ENCODE results near the gene CXCL12.

CXCL12 gene

GRCh38 chr10:44385026-44385695 lies at the start of gene CXCL12:
TSS of gene CXCL12 (minus strand) at chr10:44385097. CDS start at chr10:44385005, 92 bp downstream.
- no peak for DNase-seq

- no peak for DNase-seq
These were observed 42.6 kb upstream of the CXCL12 start for GRCh38 chr10:44427479-44427878.

DNA sequence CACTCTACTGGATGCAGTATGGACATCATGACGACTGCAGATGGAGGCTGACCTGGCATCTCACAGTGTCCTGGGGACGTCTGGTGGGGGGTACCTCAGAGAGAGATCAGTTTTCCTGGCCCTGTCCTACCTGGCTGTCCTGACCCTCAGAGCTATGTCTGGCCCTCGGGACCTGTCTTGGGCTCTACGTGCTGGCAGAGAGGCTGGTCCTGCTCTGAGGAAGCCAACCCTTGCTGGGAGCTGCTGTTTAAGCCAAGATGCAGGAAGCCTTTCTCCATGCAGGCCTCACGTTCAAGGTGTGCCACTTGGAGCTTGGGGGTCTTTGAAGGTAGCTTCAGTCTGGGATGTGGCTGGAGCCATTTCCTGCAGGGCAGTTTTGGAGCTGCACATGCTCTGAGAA lies 42.1 kb upstream of the CXCL12 start:
- DNase-seq = no peak

DNA sequence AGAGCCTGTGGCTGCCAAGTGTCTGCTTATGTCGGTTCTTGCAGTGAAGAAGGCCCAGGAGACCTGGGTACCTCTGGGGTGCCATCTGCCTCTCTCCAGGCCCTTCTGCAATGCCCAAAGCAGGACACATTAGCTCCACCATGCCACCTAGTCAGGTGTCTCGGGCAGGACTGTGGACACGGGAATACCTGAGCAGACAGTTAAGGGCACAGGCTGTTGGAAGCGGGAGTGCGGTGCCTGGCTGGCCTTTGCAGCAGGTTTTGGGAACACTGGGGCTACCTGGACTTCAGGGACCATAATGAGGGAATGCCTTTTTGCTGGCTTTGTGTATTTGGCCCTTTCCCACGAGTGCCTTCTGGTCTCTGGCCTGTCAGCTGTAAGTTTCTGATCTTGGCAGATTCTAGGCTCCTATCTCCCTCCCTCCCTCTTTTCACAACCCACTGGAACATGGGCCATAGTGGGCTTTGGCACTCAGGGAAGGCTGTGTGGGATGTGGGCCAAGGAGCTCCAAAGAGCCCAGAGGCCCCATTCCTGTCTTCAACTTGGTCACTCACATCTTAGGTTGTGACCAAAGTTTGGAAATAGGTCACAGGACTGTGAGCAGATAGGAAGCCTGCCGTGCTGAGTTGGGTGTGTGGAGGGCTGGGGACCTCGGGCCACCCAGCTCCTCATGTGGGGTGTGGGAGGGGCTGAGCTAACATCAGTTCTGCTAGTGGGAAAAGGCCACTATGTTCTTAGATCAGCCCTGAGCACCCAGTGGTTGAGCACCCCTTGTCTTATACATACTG lies 41.5 kb upstream of the CXCL12 start:
- no peak for DNase-seq

GRCh38 chr10:44425466-44425865 lies 40.6 kb upstream of the CXCL12 start:
- DNase-seq = no peak

GRCh38 chr10:44424957-44425356 lies 40.1 kb upstream of the CXCL12 start:
- no peak for DNase-seq

- DNase-seq = no peak
These were observed 39.4 kb upstream of the CXCL12 start for GRCh38 chr10:44424298-44424697.

DNA sequence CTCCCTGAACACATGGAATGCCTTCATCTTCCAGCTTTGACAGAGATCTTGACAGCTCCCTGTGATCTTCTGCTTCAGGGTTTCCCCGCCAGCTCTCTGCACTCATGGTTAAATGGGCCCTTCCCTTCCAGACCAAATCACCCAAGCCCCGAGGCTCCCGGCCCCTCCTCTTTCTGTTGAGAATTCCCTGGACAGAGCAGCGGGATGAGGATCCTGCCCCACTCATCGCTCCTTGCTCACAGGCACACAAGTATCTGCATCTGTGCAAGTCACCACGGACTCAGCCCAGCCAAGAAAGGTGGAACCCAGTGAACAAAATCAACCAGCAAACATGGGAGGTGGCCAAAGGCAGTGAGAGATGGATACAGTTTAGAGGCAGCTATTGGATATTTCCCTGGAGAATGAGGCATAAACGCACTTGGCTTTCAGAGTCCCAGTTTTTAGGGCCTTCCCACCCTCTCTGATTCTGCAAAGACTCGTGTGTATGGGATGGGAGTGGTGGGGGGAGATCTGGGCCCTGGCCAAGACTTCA lies 37.7 kb upstream of the CXCL12 start:
- no peak for DNase-seq

- DNase-seq = no peak
These were observed 37.3 kb upstream of the CXCL12 start for GRCh38 chr10:44422153-44422552.

DNA sequence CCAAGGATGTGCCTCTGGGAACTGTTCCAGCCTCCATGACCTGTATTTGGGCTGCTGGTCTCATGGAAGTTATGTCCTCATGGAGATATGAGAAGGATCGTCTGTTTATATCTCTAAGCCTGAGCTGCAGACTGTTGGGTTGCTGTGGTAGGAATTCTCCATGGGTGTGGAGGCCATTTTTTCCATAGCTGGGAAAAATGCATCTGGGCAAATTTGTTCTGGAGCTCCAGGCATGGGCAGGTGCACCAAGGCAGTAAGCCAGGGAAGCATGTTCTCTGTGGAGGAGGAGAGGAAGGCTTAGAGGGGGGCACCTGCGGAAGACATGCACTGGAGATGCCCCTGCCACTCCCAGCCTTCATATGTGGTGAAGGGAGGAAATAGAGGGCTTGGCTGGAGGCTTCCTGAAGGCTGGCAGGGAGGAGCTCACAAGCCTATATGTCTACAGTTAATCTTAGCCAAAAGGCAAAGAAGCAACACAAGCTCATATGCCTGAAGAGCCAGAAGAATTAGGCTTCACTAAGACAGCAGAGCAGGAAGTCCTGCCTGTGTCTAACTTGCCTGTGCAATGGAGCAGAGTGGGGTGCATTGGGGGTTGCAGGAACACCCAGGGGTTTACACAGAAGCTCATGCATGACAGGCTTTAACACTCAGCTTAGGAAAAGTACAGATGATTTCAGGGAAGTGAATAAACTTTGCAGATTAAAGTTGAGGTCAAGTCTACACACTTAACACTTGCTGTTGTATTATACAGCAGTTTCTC lies 35.1 kb upstream of the CXCL12 start:
- DNase-seq = no peak

GRCh38 chr10:44418637-44419036 lies 33.7 kb upstream of the CXCL12 start:
- no peak for DNase-seq

GRCh38 chr10:44417761-44418160 lies 32.9 kb upstream of the CXCL12 start:
- DNase-seq = no peak

GRCh38 chr10:44416936-44417335 lies 32.0 kb upstream of the CXCL12 start:
- no peak for DNase-seq

- DNase-seq = no peak
These were observed 31.3 kb upstream of the CXCL12 start for GRCh38 chr10:44416021-44416771.

GRCh38 chr10:44415121-44415520 lies 30.2 kb upstream of the CXCL12 start:
- DNase-seq = no peak

- no peak for DNase-seq
These were observed 28.5 kb upstream of the CXCL12 start for GRCh38 chr10:44413416-44413815.

GRCh38 chr10:44411251-44411650 lies 26.4 kb upstream of the CXCL12 start:
- DNase-seq = no peak

GRCh38 chr10:44404741-44405437 lies 20.0 kb upstream of the CXCL12 start:
- no peak for DNase-seq

DNA sequence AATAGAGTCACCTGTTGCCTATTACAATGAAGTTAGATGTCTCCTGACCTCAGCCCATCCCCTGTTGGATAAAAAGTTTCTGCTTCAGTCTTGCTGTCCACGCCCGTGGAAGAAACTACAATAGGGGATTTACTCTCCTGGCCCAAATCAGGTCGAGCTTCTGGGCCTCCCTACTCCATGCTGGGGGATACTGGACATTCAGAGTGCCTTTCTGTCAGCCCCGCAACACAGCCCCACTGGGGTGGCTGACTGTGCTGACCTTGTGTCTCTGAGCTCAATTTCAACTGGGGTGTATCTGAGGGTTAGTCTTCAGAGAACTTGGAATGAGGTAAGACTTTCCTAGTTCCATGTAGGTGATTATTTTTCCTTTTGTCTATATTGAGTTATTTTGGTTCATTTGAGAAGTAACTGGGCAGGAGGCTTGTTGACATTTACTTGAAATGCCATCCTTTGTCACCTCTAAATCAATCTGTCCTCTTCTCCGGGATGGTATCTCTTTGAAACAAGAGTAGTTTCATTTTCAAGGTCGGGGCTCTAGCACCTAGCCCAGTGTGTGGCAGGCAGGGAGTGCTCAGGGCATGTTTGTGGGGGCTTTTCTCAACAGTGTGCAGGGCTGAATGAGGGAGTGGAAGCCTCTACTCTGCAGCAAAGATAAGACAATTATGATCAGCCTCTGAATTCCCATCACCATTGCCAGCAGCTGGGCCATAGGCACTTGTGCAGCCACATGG lies 17.7 kb upstream of the CXCL12 start:
- DNase-seq = no peak

- no peak for DNase-seq
These were observed 15.6 kb upstream of the CXCL12 start for GRCh38 chr10:44400541-44400940.

Data from NCI-H345 (cell line).